HG03103 (cell line): ENCODE data around the gene PAX4.
"Not testable (repeated sequence)": the region's sequence is repeated elsewhere in the genome, so short reads cannot be mapped to it uniquely, and the experiment has no call there.

Experiments
- ATAC-seq: cut with Tn5 transposase; IDR thresholded peaks from one replicate; pipeline ENCODE4 v1.9.1; 2021; ENCODE audit warnings: low read depth; ENCODE audit not compliant: unreplicated experiment

Gene PAX4

DNA sequence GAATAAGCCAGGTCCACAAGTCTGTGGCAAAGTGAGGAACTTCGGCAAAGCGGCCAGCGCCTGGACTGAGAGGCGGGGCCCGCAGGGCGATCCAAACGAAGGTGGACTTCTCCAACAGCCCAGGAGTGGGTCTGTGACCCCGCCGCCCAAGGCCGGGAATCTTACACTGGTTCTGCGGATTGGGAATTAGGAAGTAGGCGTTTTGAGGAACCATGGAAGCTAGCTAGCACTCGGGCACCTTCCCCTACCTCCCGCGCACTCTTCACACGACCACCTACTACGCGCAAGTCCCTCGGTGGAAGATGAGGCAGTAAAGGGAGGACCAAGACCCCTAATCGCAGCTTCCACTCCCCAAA lies 30.3 kb downstream of the PAX4 start:
- no peak for ATAC-seq

DNA sequence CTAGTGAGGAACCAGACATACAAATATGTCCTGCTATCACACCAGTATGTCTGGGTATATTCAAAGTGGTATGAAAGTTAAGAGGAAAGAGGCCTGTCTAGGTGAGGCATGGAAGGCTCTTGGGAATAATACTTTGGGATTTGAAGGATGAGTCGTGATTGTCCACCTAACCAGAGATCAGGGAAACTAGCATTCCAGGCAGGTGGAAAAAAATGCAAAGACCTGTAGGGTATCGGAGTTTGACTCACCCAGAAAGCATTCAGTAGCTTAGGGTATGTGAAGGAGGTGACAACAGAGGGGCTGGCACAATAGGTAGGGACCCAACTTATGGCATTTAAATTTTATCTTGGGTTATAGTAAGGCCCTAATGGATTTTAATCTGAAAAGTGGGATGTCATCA lies 31.6 kb downstream of the PAX4 start:
- ATAC-seq, result no peak

DNA sequence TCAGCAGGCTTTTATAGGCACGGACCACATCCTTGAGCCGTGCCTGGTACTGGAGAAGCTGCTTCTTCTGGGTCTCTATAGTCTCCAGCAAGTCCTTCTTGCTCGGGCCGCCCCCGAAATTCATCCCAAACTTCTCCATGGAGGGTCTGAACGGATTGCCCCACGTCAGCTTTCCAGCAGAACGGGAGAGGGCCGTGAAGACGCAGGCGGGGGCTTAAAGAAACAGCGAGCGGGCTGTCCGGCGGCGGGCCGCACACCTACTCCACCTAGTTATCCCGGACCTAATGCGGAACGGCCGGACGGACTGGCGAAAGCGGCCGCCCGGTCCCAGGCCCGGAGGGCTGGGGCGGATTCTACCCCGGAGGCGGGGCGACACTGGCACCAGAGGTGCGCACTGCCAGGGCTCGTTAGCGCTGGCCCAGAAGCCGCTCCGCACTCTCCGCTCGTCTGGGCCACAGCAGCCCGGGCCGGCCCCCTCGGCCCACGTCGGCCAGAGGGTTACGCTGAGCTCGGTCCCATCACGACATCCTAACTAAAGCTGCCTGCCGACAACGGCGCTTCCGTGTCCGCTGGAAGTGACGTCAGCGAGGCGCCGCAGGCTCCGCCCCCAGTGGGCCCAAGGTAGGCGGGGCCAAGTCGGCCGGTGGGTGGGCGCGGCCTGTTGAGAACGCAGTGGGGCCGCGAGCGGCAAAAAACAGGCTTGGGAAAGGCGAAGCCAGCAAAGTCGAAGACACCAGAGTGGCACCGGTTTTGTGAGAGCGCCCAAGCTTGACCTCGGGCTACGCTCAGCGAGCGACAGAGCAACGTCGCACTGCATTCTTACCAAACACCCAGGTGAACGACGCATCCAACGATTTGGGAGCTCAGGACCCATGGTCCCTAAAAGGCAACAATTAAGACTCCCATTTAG lies 32.6 kb downstream of the PAX4 start, which contains the start of gene GCC1:
Gene GCC1, minus strand, starts transcription at position 553 of the 910 bp plus-strand sequence. Its CDS starts 414 bp downstream, at position 139.
- ATAC-seq, result peak; percentile 74

DNA sequence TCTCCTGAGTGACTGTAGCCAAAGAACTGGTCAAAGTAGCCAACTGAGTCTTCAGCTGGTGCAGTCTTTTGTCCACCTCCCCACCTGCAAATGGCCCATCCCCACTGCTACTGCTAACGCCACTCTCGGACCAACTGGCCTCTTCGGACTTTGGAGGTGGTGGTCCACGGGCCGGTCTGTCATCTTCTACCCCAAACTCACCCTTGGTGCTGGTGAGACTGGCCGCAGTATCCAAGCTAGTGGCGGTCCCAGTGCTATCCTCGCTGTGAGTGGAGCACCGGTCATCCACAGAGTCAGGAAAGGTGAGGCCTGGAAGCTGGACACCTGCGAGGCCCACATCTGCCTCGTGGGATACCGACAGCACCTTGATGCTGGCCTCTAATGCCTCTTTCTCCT lies 33.3 kb downstream of the PAX4 start:
- ATAC-seq, result no peak

DNA sequence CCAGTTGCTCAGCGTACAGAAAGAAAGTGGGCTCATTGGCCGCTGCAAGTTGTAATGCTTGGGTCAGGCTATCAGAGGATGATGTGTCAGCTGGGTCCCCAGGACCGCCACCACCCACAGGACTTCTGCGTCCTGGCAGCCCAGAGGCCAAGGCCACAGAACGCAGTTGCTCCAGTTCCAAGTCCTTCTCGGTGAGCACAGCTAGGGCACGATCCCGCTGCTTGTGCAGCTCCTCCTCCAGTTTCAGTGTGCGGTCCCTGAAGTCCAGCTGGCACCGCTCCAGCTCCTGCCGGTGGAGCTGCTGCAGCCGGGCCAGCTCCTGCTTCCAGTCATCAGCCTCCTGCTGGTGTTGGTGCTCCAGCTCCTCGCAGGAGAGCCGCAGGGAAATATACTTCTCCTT lies 35.6 kb downstream of the PAX4 start:
- no peak for ATAC-seq

DNA sequence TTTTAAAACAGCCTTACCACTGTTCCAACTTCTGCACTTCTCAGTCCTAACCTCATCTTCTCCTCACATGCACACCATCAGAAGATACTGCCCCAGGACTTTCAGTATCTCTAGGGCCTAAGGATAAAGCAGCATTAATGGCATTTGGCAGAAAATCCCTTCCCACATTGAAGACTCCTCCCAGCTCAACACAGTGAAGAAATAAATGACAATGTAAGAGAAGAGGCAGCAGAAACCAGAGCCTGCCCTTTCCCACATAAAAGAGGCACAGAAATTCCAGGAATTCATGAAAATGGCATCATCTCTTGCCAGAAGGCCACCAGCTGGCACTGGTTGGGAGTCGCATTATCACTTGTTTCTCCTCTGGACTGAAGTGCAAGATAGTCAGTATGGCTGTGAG lies 36.2 kb downstream of the PAX4 start:
- no peak for ATAC-seq

DNA sequence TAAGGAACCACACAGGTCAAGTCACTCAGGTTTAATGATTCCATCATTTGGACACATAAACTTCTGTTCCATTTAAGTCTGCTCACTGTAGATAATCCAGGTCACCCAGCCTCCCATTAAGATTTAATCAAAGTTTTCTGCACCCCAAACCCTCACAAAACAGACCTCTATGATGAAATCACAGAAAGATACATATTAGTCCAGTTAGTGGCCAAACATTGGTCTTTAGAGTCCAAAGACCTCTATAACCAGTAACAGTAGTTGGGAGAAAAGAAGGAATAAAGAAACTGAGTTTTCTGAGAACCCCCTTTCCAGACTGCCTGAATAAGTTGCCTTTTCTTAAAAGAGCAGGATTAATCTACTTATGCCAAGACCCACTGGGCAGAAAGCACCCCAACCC lies 37.3 kb downstream of the PAX4 start:
- ATAC-seq, result no peak

DNA sequence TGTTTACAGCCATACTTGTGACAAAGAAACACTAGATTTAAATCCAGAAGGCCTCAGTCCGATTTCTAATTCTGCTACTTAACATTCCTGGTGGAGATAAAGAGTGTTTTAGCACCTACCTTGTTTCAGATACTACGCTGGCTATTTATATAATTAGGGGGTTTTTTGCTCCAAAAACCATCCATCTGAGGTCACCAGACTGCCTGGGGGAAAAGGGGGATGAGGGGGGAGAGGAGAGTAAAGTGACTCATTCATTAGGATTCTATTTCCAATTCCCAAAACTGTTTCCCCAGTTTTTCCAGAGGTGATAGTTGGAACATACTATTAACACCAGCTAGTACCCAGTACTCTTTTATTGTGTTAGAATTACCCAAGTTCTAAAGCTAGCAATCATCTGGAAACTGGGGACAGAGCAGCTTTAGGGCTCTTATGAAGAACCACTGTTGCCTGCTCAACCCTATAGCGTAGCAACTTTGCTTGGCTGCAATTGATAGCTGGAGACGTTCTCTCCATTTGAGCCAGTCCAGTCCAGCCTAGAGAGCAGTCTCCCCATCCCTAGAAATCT lies 39.1 kb downstream of the PAX4 start:
- ATAC-seq, result no peak

DNA sequence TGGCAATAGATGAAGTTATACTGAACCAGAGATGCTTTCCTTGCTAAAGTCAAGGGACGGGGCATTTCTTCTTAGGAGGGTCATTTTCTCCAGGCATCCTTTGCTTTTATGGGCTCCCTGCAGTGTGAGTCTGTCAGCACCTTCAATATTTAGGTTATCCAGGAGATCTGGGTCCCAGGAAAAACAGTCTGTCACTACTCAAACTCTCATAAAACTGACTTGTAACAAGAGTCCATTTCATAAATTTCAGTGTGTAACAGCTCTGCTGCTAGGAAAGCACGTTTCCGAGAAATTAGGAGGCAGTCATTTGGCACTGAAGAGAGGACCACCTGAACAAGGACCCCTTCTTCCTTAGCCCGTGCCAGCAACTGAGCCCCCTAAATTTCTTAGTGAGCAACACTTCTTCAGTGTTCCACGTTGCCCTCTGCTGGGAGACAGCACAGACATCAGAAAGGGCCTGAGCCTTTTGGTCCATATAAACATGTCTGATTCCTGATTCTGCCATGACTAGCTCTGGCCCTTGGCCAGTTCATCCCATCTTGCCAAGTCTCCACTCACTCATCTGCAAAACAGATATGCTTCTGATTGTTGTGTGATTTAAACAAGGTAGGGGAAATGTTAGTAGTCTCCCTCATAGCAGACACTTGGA lies 39.8 kb downstream of the PAX4 start:
- no peak for ATAC-seq

DNA sequence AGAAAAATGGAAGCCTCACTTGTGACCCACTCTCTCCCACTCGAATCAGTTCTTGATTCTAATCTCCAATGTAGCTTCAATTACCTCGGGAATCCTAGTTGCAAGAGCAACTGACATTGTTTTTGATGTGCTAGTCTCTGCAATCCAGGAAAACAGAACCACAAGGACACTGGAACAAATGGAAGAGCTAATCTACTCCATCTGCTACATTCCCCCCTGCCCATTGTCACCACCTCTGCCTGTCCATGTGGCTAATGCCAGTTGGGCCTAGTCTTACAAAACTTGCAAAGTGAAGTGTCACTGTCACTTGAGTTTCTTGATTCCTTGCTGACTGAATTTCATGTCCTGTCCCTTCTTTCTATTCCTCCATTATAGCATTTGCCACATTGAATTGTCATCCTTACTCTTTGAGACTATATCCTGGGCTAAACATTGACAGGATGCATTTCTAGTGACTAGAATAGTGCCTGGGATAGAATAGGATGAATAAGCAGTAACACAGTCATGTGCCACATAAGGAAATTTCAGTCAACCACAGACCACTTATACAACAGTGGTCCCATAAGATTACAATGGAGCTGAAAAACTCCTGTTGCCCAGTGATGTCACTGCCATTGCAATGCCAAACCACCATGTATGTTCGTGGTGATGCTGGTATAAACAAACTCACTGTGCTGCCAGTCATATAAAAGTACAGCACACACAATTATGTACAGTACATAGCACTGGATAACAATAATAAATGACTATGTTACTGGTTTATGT lies 46.0 kb downstream of the PAX4 start:
- ATAC-seq, result no peak

DNA sequence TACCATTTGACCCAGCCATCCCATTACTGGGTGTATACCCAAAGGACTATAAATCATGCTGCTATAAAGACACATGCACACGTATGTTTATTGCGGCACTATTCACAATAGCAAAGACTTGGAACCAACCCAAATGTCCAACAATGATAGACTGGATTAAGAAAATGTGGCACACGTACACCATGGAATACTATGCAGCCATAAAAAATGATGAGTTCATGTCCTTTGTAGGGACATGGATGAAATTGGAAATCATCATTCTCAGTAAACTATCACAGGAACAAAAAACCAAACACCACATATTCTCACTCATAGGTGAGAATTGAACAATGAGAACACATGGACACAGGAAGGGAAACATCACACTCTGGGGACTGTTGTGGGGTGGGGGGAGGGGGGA lies 49.9 kb downstream of the PAX4 start:
- ATAC-seq, result not testable (repeated sequence)

DNA sequence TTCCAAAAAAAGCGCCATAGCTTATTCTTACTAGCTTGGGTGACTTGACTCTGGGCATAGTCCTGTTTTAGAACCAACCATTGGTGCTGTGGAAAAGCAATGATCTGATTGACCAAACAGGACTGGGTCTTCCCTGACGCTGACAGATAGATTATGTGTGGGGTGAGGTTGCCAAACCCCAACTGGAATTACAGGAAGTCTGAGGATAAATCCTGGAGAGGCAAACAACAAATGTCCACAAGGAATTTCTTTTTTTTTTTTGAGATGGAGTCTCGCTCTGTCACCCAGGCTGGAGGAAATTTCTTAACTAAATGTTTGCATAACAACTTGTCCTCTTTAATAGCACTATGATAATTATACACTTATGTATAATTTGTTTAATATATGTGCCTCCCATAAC lies 51.7 kb downstream of the PAX4 start:
- ATAC-seq, result no peak
